ENCODE measurements around the gene ELFN2.

ELFN2 gene

GRCh38 chr22:37464181-37464580 is 36.9 kb upstream of the ELFN2 start:
- H3K27ac ChIP-seq (ENCODE audit: low read depth, low read length) = no peak overlapping the region

GRCh38 chr22:37462983-37463382 is 35.7 kb upstream of the ELFN2 start:
- Histone ChIP-seq H3K4me3 (ENCODE audit: low read length) (no peak overlapping the region), H4K20me1 (ENCODE audit: control insufficient read depth, insufficient read depth, low read depth, low read length) (0 out of 2 replicates have a peak, but pooled peaks cover 3% of the 10 kb centered on the region)
- no peak for TF ChIP-seq CTCF (IDR thresholded peaks at IDR 0.05; ENCODE audit: low read depth, low read length, poor library complexity, severe bottlenecking)
- no peak for TF ChIP-seq EZH2phosphoT487 (IDR thresholded peaks at IDR 0.05; ENCODE audit: borderline replicate concordance, low read length)

More at GRCh38 chr22:37464181-37464580, 36.9 kb upstream of the ELFN2 start:
- Histone ChIP-seq H3K79me2 (ENCODE audit: control insufficient read depth, low read length) (no peaks in the 10 kb centered on the region), H3F3A (ENCODE audit: control insufficient read depth, insufficient read depth) (peaks cover 30% of the 10 kb centered on the region), H3K4me3 (ENCODE audit: low read length) (no peak overlapping the region), H3K36me3 (ENCODE audit: control insufficient read depth, low read length) (peaks cover 33% of the 10 kb centered on the region), H4K20me1 (ENCODE audit: control insufficient read depth, insufficient read depth, low read depth, low read length) (0 out of 2 replicates have a peak, but pooled peaks cover 6% of the 10 kb centered on the region), H3K9me3 (ENCODE audit: control insufficient read depth, insufficient read depth, low read length) (no peaks in the 10 kb centered on the region), H3K4me1 (ENCODE audit: control insufficient read depth, low read length) (peaks cover 26% of the 10 kb centered on the region), H3K27me3 (ENCODE audit: control insufficient read depth, low read length) (no peaks in the 10 kb centered on the region), H3K4me2 (ENCODE audit: low read length) (no peak overlapping the region), H3K9me2 (replicated peaks; ENCODE audit: control insufficient read depth, low read length) (no peaks in the 10 kb centered on the region)
- TF ChIP-seq CTCF (IDR thresholded peaks at IDR 0.05; ENCODE audit: low read depth, low read length, poor library complexity, severe bottlenecking) (no peak), EZH2phosphoT487 (IDR thresholded peaks at IDR 0.05; ENCODE audit: borderline replicate concordance, low read length) (no peak)

GRCh38 chr22:37462436-37462835 is 35.2 kb upstream of the ELFN2 start:
- Histone ChIP-seq H3K9me2 (replicated peaks; ENCODE audit: control insufficient read depth, low read length) (no peaks in the 10 kb centered on the region), H3K27me3 (ENCODE audit: control insufficient read depth, low read length) (no peaks in the 10 kb centered on the region), H3K4me1 (ENCODE audit: control insufficient read depth, low read length) (peaks cover 26% of the 10 kb centered on the region), H3F3A (ENCODE audit: control insufficient read depth, insufficient read depth) (peaks cover 28% of the 10 kb centered on the region), H4K20me1 (ENCODE audit: control insufficient read depth, insufficient read depth, low read depth, low read length) (0 out of 2 replicates have a peak, but pooled peaks cover 3% of the 10 kb centered on the region), H3K4me3 (ENCODE audit: low read length) (no peak overlapping the region), H3K36me3 (ENCODE audit: control insufficient read depth, low read length) (peaks cover 19% of the 10 kb centered on the region), H3K27ac (ENCODE audit: low read depth, low read length) (no peak overlapping the region), H3K9me3 (ENCODE audit: control insufficient read depth, insufficient read depth, low read length) (no peaks in the 10 kb centered on the region), H3K4me2 (ENCODE audit: low read length) (no peak overlapping the region), H3K79me2 (ENCODE audit: control insufficient read depth, low read length) (no peaks in the 10 kb centered on the region)
- no peak for TF ChIP-seq EZH2phosphoT487 (IDR thresholded peaks at IDR 0.05; ENCODE audit: borderline replicate concordance, low read length)
- TF ChIP-seq CTCF (IDR thresholded peaks at IDR 0.05; ENCODE audit: low read depth, low read length, poor library complexity, severe bottlenecking) = no peak

More at GRCh38 chr22:37462983-37463382, 35.7 kb upstream of the ELFN2 start:
- Histone ChIP-seq H3K79me2 (ENCODE audit: control insufficient read depth, low read length) (no peaks in the 10 kb centered on the region), H3F3A (ENCODE audit: control insufficient read depth, insufficient read depth) (peaks cover 30% of the 10 kb centered on the region), H3K27ac (ENCODE audit: low read depth, low read length) (no peak overlapping the region), H3K27me3 (ENCODE audit: control insufficient read depth, low read length) (no peaks in the 10 kb centered on the region), H3K36me3 (ENCODE audit: control insufficient read depth, low read length) (peaks cover 24% of the 10 kb centered on the region), H3K4me1 (ENCODE audit: control insufficient read depth, low read length) (peaks cover 26% of the 10 kb centered on the region), H3K9me2 (replicated peaks; ENCODE audit: control insufficient read depth, low read length) (no peaks in the 10 kb centered on the region), H3K9me3 (ENCODE audit: control insufficient read depth, insufficient read depth, low read length) (no peaks in the 10 kb centered on the region), H3K4me2 (ENCODE audit: low read length) (no peak overlapping the region)

All from DOHH2 (cell line).